Endothelial cell (in vitro differentiated cells): ENCODE data around the gene OAT. TPM values are rescaled to one million over a fixed set of nuclear protein-coding genes. Genes with fewer than 3 reads are reported as not detected.

Experiments
- DNase-seq: peaks from one replicate; pipeline ENCODE4 v3.0.0; 2021; ENCODE audit warnings: low spot score
- H3K27ac Mint-ChIP-seq: one replicate; pipeline ENCODE4 v1.8.0; 2021; ENCODE audit warnings: mixed read lengths, inconsistent platforms; ENCODE audit not compliant: unreplicated experiment
- H3K27me3 Mint-ChIP-seq: one replicate; pipeline ENCODE4 v1.8.0; 2021; ENCODE audit warnings: mild to moderate bottlenecking, moderate library complexity, mixed read lengths, inconsistent platforms; ENCODE audit not compliant: unreplicated experiment
- H3K36me3 Mint-ChIP-seq: one replicate; pipeline ENCODE4 v1.8.0; 2021; ENCODE audit warnings: mild to moderate bottlenecking, low read depth, mixed read lengths, inconsistent platforms; ENCODE audit not compliant: unreplicated experiment
- H3K4me1 Mint-ChIP-seq: one replicate; pipeline ENCODE4 v1.8.0; 2021; ENCODE audit warnings: mild to moderate bottlenecking, mixed read lengths, inconsistent platforms; ENCODE audit not compliant: unreplicated experiment
- H3K4me3 Mint-ChIP-seq: one replicate; pipeline ENCODE4 v1.8.0; 2021; ENCODE audit warnings: mild to moderate bottlenecking, mixed read lengths, inconsistent platforms; ENCODE audit not compliant: unreplicated experiment
- H3K9me3 Mint-ChIP-seq: one replicate; pipeline ENCODE4 v1.8.0; 2021; ENCODE audit warnings: mixed read lengths, inconsistent platforms; ENCODE audit not compliant: unreplicated experiment
- CTCF ChIP-seq: fragments of 200-600 bp; sonication (generic); IDR thresholded peaks from one replicate; pipeline ENCODE4 v1.5.0; 2021; ENCODE audit warnings: antibody characterized with exemption; ENCODE audit not compliant: unreplicated experiment
- total RNA-seq: library from RNA; stranded (reverse); fragmentation: NEBNext Ultra II Directional; extraction: Animal tissue kit (Norgen Biotek cat#: 25700); gene quantifications from one replicate; pipeline ENCODE4 v1.2.1, GENCODE V29; 2021; ENCODE audit not compliant: unreplicated experiment

The OAT gene
- total RNA-seq, 1 donor from 2014 or later: 36.6 TPM

GRCh38 chr10:124402273-124402672 is 16.4 kb downstream of the OAT start:
- H3K27ac Mint-ChIP-seq: no peak overlapping the region
- H3K36me3 Mint-ChIP-seq: peaks cover 6% of the 10 kb centered on the region
- no peak for DNase-seq
- no peaks in the 10 kb centered on the region for H3K9me3 Mint-ChIP-seq
- no peaks in the 10 kb centered on the region for H3K27me3 Mint-ChIP-seq
- H3K4me3 Mint-ChIP-seq: no peak overlapping the region
- H3K4me1 Mint-ChIP-seq: peaks cover 9% of the 10 kb centered on the region
- no peak for TF ChIP-seq CTCF

GRCh38 chr10:124401633-124402032 is 17.1 kb downstream of the OAT start:
- Mint-ChIP-seq H3K4me3 (no peak overlapping the region), H3K9me3 (no peaks in the 10 kb centered on the region), H3K27ac (no peak overlapping the region), H3K36me3 (peaks cover 6% of the 10 kb centered on the region), H3K27me3 (no peaks in the 10 kb centered on the region), H3K4me1 (peaks cover 9% of the 10 kb centered on the region)
- no peak for TF ChIP-seq CTCF
- DNase-seq: no peak

- no peak overlapping the region for H3K4me3 Mint-ChIP-seq
- no peaks in the 10 kb centered on the region for H3K4me1 Mint-ChIP-seq
- no peak overlapping the region for H3K27ac Mint-ChIP-seq
- TF ChIP-seq CTCF: no peak
- DNase-seq: no peak
- peaks cover 2% of the 10 kb centered on the region for H3K27me3 Mint-ChIP-seq
- no peaks in the 10 kb centered on the region for H3K9me3 Mint-ChIP-seq
- no peaks in the 10 kb centered on the region for H3K36me3 Mint-ChIP-seq
Observed at GRCh38 chr10:124394583-124394982, 24.1 kb downstream of the OAT start.

- DNase-seq: no peak
- H3K27ac Mint-ChIP-seq: no peak overlapping the region
- H3K36me3 Mint-ChIP-seq: no peaks in the 10 kb centered on the region
Observed at GRCh38 chr10:124392626-124393342, 25.9 kb downstream of the OAT start.

More at GRCh38 chr10:124392626-124393342, 25.9 kb downstream of the OAT start:
- Mint-ChIP-seq H3K27me3 (peaks cover 2% of the 10 kb centered on the region), H3K4me1 (no peaks in the 10 kb centered on the region), H3K4me3 (no peak overlapping the region), H3K9me3 (no peaks in the 10 kb centered on the region)
- TF ChIP-seq CTCF: no peak
